ENCODE measurements around the gene ARL13B.
"Not testable (repeated sequence)": the region's sequence is repeated elsewhere in the genome, so short reads cannot be mapped to it uniquely, and the experiment has no call there.

The ARL13B gene

DNA sequence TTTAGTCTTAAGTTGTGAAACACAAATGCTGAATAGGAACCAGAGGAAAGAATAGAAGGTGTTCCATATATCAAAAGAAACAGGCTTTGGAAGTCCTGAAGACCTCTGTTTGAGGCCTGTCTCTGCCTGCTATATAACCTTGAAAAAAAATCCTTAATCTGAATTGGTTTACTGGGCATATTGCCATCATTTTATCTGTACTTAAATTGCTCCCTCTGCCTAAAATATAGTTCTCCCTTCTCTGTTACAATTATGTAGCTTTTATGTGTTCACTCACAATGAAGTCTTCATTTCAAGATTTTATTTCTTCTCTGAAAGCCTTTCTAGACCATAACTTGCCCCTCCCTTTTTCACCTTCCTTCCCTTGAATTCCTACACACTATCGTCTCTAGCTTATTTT lies 21.2 kb downstream of the ARL13B start:
- DNase-seq (ENCODE audit: low spot score): no peak

DNA sequence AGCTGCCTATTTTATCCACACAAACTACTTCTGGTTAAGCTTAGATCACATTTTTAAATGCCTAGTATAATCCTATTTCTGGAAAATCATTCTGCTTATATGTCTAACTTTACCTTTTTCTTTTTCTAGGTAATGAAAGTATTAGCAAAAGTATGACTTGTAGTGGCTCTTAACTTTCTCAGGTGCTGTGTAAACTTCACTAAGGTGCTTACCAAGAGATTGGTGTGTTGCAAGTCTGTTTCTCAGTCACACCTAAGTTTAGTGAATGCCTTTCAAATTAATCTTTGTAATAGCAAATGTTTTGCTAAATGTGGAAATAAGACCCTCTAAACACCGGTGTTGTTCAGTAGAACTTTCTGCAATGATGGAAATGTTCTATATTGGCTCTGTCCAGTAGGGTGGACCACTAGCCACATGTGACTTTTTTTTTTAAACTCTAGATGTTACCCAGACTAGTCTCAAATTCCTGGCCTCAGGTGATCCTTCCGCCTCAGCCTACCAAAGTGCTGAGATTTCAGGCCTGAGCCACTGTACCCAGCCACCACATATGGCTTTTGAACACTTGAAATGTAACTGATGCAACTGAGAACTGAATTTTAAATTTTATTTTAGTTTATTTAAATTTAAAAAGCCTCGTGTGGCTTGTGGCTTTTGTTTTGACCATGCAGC lies 22.0 kb downstream of the ARL13B start:
- DNase-seq (ENCODE audit: low spot score): no peak

DNA sequence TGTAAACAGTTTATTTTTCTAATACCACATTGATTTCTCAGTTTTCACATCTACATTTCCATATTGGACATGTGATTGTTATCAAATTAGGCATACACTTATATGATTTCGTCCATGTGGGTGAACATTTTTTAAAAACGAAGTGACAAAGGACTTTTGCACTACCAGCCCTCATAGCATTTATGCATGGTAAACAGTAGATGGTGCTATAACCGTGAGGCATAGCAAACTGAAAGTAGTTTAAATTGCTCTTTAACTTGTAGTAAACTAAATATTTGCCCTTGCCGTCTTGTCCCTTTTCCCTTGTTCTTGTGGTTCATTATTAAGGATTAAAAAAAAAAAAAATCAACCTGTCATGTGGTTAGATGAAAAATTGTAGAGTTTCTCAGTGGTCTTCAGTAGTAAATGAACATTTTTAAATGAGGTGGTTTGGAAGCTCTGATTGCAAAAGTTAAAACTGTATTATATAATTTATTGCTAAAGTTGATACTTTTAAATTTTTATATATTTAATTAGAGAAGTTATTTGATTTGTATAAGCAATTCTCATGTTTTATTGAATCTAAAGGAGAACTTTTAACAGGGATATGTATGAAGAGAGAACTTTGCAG lies 24.5 kb downstream of the ARL13B start:
- DNase-seq (ENCODE audit: low spot score): peak; percentile 64

DNA sequence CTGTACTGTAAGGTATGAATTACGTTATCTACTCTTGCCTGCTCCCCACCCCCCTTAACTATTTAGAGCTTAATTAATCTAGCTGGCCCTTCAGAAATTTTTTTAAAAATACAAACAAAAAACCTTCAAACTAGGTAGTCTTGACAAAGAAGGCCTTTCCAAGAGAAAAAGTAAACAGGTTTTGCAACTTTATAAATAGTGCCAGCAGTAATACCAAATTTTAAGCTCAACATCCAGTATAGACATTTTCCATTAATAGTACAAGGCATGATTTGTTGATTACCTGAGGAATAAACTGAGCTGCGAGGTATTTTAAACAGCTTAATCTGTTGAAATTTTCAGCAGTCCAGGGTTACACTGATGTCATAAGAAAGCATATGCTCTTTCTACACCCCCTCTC lies 28.3 kb downstream of the ARL13B start:
- DNase-seq (ENCODE audit: low spot score): no peak

DNA sequence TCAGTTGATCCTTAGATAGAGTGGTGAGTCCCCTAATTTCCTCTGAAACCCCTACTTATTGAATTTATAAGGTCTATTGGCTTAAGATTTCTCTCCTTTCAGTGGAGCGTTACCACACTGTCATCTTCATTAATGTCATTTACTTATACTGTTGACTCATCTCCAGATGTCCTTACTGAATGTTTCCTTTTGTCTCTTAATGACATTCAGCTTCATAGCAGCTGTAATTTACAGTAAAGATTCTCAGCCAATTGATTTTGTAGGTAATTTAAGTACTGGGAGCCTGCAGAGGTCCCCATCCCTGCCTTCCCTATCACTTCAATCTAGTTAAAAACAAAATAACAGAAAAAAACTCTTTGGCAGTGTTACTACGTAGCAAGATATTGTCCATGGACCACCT lies 29.7 kb downstream of the ARL13B start:
- DNase-seq (ENCODE audit: low spot score): no peak

DNA sequence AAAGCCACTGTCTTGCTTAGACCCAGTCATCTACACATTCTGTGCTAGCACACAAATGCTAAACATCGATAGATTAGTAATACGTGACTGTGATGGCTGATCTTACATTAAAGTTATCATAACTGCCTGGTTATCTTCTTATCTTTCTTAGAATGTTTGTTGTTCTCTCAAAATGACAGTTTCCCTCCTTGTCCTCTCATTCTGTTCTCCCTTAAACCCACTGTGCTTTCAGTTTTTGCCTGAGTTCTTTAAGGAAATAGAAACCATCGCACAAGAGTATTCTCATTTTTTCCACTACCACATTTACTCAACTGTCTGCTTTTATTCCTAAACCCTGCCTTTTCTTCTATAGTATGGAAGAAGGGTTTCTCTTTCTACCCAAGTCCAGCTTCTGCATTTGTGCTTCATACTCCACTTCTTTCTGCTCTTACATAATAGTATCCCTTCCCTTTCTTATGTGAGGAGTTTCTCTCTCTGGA lies 31.3 kb downstream of the ARL13B start:
- DNase-seq (ENCODE audit: low spot score): no peak

DNA sequence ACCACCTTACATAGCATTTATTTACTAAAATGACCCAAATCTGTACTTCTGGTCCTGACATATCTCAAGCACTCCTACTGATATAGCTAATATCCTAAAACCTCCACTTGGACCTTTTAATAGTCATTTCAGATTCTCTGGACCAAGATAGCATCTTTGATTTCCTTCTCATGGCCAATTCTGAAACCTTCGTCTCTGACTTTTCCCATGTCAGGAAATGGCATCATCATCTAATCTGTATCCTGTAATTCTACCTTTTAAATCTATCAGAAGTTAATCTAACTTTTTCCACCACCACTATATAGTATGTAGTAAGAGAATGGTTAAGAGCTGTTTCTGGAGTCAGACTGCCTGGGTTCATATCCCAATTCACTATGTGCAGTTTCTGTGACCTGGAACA lies 32.2 kb downstream of the ARL13B start:
- no peak for DNase-seq (ENCODE audit: low spot score)

DNA sequence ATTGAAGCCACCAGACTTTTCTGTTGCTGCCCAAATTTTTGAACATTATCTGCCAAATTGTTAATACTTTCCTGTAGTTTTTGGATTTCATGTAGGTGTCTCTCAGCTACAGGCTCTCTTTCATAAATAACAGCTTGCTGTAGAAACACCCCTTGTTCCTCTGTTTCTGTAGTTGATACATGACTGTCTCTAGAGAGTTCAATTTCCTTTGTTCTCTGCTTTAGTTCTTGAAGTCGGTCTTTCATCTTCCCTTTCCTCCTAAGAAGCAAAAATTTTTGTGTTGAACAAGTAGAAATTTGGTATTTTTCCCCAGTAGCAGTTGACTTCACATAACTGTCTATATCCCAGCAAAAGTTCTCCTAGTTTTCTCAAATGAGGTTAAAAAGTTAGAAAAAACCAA lies 35.1 kb downstream of the ARL13B start:
- no peak for DNase-seq (ENCODE audit: low spot score)

DNA sequence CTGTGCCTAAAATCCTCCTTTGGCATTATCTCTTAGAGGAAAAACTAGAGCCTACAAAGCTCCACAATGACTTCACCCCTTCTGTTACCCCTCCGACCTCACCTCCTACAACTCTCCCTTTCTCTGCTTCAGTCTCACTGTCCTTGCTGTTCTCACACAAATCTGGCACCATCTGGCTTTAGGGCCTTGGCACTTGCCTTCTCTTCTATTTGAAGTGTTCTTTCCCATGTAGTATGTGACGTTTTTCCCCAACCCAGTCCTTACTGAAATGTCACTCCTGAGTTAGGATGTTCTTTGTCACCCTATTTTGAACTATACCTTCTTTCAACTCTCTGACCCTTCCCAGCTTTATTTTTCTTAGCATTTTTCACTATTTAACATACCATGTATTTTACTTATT lies 39.7 kb downstream of the ARL13B start:
- no peak for DNase-seq (ENCODE audit: low spot score)

DNA sequence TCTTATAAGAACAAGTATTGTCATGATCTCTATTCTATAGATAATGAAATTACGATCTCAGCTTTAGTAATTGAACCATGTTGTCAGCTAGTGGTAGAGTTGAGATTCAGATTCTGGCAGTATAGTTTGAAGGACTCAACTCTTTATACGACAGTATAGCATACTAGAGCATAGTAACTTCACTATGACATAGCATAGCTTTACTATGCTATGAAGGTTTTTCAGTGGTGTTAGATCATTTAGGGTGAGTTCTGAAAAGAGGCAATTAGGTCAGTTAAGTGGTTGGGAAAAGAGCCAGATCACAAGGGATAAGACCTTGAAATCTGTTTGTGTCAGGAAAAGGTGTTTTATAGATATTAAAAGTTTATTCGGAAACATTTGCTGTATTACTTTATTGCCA lies 40.3 kb downstream of the ARL13B start:
- no peak for DNase-seq (ENCODE audit: low spot score)

DNA sequence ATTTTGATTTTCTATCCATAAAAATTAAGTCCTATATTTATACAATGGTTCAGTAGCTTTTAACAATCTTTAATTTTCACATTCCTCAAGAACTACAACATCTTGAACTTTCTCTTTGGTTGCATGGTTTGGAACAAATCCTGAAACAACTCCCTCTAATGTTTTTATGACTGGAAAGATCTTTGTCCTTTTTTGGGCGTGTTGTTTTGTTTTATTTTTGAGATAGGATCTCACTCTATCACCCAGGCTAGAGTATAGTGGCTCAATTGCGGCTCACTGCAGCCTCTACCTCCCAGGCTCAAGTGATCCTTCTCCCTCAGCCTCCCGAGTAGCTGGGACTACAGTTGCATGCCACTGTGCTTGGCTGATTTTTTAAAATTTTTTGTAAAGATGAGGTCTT lies 44.4 kb downstream of the ARL13B start:
- no peak for DNase-seq (ENCODE audit: low spot score)

DNA sequence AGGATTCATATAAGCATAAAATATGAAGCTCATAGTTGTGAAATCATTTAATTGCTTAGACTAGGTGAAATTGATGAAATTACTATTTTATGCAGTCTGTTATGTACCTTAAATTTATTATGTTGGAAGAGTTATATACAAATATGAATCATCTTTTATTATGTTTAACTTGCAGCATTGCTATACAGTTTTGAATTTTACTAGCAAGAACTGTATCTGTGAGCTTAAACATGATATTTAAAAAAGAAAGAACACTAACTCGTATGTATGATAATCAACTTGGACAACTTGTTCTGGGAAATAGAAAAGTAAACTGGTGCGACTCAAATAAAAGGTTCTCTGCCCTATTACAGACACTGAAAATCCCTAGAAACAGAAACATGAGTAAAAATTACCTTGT lies 46.7 kb downstream of the ARL13B start:
- no peak for DNase-seq (ENCODE audit: low spot score)

DNA sequence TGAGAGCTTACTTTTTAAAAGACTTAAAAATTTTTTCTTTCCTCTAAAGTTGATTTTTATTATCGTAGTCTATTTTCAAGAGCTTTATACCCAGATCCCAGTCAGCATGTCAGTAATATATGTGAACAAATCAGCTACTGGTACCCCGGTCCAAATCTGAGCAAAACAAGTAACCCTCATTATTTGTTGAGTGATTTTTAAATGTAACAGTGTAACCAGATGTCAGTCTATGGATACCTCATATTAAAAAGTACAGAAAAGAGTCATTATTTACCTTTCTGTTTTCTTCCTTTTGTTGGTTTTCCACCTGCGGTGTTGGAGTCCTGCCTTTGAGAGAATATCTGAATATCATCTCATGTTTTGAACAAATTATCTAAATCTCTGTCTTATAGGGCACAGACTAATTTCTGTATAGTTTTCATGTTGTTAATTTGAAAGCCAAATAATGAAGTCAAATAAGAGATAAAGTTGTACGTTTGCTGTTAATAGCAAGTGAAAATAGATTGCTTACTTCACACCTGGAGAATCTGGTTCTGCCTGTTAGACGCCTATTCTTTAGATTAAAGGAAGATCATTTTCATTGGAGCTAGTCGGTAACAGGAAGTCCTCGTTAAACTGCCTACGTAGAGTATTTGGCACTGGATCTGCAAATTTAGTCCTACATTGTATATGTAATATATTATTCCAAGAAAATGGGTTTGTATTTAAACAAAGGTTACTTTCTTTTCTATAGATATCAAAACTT lies 48.3 kb downstream of the ARL13B start, which contains the start of gene STX19:
Gene STX19, minus strand, starts transcription at position 505 of the 745 bp plus-strand sequence. CDS start 13,328 bp downstream, outside the sequence.
- no peak for DNase-seq (ENCODE audit: low spot score)

DNA sequence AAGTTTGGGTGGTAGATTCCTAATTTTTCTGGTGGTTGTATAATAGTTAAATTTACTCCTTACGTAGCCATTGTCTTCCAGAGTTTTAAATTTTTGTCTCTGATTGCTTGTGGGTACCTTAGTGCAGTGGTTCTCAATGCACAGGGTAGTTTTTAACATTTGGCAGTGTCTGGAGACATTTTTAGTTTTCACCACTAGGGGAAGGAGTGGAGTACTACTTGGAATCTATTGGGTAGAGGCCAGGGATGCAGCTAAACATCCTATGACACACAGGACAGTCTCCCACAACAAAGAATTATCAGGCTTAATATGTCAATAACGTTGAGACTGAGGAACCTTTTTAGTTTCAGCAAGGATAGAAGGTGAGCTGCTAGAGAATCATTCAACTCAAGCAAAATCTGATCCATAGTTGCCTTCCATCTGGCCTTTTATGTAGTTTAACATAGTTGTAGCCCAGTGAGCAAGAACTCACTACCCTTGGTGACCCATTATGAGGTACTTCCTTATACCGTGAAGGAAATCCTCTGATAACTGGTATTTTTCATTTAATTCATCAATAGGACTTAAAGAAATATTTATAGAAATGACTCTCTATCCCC lies 57.1 kb downstream of the ARL13B start:
- DNase-seq (ENCODE audit: low spot score): peak; percentile 20

DNA sequence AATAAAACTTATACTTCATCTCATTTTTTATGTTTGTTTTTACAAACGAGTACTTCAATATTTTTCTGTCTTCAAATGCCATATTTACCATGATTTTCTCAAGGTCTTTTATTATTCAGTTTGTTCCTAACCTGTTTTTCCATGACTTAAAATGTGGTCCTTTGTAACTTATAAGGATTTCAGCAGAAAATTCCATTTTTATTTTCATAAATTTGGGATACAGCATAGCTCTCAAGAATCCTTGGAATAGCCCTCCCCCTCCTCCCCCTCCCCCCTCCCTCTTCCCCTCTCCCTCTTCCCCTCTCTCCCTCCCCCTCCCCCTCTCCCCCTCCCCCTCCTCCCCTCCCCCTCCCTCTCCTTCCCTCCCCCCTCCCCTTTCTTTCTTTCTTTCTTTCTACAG lies 63.3 kb downstream of the ARL13B start:
- no peak for DNase-seq (ENCODE audit: low spot score)

DNA sequence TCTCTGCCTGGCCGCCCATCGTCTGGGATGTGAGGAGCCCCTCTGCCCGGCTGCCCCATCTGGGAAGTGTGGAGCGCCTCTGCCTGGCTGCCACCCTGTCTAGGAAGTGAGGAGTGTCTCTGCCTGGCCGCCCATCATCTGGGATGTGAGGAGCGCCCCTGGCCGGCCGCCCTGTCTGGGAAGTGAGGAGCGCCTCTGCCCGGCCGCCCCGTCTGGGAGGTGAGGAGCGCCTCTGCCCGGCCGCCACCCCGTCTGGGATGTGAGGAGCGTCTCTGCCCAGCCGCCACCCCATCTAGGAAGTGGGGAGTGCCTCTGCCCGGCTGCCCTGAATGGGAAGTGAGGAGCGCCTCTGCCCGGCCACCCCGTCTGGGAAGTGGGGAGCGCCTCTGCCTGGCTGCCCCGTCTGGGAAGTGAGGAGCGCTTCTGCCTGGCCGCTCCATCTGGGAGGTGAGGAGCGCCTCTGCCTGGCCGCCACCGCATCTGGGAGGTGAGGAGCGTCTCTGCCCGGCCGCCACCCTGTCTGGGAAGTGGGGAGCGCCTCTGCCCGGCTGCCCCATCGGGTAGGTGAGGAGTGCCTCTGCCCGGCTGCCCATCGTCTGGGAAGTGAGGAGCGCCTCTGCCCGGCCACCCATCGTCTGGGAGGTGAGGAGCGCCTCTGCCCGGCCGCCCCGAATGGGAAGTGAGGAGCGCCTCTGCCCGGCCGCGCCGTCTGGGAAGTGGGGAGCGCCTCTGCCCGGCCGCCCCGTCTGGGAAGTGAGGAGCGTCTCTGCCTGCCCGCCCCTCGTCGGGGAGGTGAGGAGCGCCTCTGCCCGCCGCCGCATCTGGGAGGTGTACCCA lies 64.4 kb downstream of the ARL13B start:
- not testable (repeated sequence) for DNase-seq (ENCODE audit: low spot score)

DNA sequence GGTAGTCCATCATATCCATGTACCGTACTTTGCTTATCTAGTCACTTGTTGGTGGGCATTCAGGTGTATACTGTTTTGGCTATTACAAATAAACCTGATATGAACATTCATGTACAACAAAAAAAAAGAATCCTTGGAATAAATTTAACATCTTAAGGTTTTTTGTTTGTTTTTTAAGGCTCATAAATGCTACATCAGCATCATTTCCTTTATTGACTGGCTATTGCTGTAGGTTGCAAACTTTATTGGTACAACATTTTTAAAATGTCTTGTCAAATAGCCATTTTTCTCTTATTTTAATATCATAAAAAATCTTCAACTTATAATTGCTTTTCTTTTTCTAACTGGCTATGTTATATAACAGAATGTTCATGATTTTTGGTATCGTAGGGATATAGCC lies 66.6 kb downstream of the ARL13B start:
- DNase-seq (ENCODE audit: low spot score): no peak

DNA sequence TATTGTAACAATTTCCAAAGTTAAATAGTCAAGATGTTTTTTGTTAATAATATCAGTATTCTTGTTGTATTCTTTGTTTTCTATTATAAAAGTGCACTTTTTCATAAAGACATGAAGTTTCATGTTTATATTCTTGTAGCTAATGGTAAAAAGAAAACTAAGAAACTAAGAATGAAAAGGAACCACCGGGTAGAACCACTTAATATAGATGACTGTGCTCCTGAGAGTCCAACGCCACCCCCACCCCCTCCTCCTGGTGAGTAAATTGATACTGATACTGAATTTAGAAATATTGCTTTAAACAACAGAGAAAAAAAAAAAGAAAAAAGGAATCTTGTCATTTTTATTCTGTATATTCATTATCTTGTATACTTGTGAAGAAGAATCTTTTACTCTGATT lies 69.3 kb downstream of the ARL13B start:
- no peak for DNase-seq (ENCODE audit: low spot score)

DNA sequence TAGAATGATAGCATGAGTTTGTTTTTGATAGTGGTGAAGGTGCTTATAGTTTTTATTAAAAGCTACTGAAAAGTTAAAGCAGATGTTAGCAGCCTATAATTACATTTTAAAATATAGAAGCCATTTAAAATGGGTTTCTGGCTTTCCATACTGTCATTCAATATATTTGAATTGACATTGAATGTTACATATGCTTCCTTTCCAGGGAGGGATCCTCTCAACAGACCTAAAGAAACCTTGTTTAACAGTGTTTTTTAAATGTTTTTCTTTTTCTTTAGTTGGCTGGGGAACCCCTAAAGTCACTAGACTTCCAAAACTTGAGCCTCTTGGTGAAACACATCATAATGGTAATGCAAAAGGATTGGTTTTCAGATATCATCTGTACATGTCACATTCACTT lies 70.6 kb downstream of the ARL13B start:
- DNase-seq (ENCODE audit: low spot score): no peak

DNA sequence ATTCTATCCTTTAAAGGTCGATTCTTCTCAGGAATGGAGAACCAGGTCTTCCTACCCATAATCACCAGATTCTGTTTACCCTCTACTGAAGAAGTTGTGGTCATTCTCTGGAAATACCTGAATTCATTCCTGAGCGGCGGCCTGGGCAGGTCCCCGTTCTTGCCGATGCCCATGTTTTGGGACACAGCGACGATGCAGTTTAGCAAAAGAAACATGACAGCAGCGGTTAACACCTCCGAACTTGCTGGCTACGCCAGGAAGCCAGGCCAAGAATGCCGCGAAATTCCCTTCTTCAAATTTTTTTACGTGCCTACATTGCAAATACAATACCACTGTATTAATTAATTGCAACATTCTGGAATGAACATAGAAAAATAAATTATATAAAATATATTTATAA lies 81.3 kb downstream of the ARL13B start:
- DNase-seq (ENCODE audit: low spot score): no peak

DNA sequence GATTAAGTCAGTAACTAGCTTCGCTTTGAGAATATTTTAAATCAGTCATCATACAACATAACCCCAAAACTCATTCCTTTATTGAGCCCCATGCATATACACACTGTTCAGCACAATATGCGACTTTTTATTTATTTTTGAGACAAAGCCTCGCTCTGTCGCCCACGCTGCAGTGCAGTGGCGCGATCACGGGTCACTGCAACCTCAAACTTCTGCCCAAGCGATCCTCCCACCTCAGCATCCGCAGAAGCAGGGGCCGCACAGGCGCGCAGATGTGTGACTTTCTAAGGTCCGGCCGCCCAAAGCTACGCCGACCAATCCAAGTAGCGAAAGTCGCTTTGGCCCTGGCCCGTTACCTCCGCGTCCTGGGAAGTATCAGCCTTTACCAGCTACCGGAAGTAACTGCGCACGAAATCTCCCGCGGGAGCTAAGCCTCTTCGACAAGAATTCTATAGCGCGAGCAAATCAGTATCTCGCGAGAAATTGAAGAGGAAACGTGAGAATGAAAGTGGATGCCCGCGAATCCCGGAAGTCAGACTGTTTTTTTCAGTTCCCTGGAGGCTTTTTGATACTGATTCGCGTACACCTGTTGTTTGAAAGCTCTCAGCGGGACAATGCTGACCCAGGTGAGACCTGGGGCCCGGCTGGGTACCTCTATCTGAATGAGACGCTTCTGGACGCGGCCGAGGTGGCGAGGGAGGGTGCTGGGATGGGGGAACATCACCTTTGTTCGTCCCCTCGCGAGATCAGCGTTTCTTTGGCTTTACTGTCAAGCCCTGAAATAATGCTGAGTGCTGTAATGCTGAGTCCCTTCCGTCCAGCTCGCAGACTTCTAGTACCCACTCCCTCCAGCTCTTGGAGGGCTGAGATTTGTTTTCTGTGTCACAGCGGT lies 82.8 kb downstream of the ARL13B start, which contains the start of the genes DHFR2 and NSUN3:
Gene DHFR2, minus strand, starts transcription at position 404 of the 892 bp plus-strand sequence. CDS start 1,405 bp downstream, outside the sequence.
Gene NSUN3, plus strand, starts transcription at position 549 of the 892 bp plus-strand sequence. Its CDS starts 66 bp downstream, at position 615.
- DNase-seq (ENCODE audit: low spot score): peak; percentile 96
